ENCODE data around the gene CFAP300.

Gene CFAP300

DNA sequence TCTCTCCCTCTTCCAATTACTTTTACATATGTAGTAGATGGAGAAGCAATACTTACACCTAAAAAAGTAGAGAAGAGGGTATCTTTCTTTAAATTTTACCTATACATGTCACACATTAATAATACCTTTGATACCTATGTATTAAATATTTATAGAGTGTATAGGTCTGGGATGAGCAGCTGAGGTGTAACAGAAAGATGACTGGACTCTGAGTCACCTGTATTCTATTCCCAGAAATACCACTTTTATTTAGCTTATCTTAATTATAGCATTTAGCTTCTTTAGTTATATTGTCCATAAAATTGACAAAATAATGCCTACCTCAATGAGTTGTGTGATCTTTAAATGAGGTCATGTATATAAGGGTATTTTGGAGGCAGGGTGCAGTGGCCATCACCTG is 32.4 kb downstream of the CFAP300 start:
- no peak for DNase-seq

DNA sequence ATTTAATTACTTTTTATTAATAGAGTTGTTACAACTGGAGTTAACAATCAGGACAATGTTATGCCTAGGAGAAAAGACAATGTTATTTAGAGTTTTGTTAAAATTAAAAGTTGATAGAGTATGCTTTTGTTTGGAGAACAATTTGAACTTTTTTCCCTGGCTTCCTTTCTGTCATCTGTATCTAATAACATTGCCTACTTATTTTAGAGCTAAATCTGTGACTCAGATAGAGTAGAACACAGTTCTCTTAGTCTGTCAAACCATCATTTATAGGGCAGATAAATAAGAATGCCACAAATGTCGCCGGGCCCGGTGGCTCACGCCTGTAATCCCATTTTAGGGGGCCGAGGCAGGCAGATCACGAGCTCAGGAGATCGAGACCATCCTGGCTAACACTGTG is 34.1 kb downstream of the CFAP300 start:
- no peak for DNase-seq

GRCh38 chr11:102085864-102086551 is 38.8 kb downstream of the CFAP300 start:
- DNase-seq: no peak

DNA sequence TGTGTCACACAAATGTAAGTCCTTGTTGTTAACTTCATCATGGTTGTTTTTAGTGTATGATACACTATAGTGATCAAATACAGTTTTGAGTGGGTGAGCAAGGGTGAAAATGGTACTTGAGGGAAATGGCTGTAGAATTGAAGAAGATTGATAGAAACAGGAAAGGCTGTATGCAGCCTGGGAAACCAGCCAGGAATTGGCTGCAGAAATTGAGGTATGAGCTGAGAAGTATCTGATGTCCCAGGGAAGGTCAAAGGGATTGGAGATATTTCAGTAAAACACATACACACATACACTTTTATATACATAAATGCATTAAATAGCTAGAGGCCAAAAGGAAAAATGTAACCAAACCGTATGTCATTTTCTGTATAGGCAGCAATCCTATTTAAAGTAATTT is 49.9 kb downstream of the CFAP300 start:
- DNase-seq: no peak

DNA sequence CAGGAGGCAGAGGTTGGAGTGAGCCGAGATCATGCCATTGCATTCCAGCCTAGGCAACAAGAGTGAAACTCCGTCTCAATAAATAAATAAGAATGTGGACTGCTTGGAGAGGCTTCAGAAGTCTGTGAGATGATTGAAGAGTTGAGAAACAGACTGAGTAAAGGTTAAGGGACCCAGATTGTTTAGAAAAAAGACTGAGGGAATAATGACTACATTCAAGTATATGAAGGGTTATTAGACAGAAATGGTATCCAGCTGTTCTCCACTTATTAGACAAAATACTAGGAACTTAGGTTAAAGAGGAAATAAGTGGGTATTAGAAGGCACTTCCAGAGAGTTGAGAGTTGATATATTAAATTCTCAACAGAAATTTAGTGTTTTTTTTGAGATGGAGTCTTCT is 52.5 kb downstream of the CFAP300 start:
- no peak for DNase-seq

GRCh38 chr11:102108734-102109440 is 61.6 kb downstream of the CFAP300 start:
- DNase-seq: no peak

GRCh38 chr11:102109896-102110760 is 62.9 kb downstream of the CFAP300 start, which contains the start of gene YAP1:
Gene YAP1, plus strand, starts transcription at chr11:102110447. Its CDS starts 402 bp downstream, at chr11:102110849.
- peak; percentile 52 for DNase-seq

GRCh38 chr11:102110761-102111010 is 63.4 kb downstream of the CFAP300 start:
- no peak for DNase-seq

DNA sequence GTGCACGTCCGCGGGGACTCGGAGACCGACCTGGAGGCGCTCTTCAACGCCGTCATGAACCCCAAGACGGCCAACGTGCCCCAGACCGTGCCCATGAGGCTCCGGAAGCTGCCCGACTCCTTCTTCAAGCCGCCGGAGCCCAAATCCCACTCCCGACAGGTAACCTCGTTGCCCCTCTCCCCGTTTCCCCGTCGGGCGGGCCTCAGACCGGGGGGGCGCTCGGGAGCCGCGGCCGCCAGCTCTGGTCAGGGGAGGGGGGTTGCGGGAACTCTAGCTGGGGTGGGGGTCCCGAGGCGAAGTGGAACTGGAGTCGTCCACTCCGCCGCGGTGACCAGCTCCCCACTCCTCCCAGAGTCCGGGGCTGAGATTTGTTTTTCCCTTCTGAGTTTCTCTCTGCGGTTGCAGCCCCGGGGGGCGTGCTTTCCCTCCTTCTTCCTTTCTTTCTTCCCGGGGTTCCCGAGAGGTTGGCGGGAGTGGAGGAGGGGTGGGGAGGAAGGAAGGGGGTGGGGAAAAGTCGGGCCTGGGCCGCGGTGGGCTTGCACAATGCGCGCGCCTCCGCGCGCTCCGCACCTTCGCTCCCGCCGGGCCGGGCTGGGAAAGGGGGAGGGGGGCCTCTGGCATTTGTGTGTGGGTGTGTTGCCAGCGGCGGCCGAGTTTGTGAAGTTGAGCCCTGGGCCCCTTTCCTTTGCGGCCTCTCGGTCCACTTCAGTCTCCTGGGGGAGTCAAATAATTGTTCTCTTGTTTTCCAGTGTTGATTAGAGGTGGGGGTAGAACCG is 64.0 kb downstream of the CFAP300 start:
- DNase-seq: no peak

- DNase-seq: no peak
Measured at GRCh38 chr11:102111787-102112508, 64.7 kb downstream of the CFAP300 start.

DNA sequence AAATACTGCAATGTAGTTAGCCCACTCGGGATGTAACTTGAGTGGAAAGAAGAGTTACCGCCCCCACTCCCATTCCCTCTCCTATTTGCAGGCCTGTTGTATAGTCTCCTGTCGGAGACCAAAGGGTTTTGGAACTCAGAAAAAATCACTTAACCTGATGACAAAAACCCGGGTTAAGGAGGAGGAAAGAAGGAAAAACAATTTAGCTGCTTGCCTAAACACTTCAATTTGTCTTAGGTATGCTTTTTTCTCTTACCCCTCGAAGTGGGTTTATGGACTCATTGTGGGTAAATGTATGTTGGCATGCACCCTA is 65.2 kb downstream of the CFAP300 start:
- DNase-seq: no peak

DNA sequence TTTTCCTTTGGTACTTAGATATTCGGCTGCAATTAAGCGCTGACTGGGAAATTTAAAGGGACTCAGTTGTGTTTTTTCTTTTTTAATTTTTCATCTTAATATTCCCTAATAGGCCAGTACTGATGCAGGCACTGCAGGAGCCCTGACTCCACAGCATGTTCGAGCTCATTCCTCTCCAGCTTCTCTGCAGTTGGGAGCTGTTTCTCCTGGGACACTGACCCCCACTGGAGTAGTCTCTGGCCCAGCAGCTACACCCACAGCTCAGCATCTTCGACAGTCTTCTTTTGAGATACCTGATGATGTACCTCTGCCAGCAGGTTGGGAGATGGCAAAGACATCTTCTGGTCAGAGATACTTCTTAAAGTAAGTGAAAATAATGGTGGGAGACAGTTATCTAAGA is 66.8 kb downstream of the CFAP300 start:
- no peak for DNase-seq

DNA sequence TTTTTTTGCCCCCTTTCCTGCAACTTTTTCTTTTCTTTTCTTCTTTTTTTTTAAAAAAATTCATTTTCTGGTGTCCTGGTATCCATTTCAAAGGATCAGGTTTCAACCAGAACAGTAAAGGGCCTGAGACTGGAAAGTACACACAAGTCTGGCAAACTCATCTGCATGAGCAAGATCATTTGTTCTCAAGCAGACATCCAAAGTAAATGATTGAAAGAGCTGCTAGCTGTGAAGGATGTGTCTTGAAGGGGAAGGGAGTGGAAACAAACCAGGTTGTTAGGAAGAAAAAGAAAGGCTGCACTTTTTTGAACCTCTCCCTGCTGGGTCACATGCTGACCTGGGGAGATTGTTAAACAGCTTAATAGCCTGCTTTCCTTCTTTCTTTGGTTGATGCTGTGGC is 68.3 kb downstream of the CFAP300 start:
- DNase-seq: no peak

DNA sequence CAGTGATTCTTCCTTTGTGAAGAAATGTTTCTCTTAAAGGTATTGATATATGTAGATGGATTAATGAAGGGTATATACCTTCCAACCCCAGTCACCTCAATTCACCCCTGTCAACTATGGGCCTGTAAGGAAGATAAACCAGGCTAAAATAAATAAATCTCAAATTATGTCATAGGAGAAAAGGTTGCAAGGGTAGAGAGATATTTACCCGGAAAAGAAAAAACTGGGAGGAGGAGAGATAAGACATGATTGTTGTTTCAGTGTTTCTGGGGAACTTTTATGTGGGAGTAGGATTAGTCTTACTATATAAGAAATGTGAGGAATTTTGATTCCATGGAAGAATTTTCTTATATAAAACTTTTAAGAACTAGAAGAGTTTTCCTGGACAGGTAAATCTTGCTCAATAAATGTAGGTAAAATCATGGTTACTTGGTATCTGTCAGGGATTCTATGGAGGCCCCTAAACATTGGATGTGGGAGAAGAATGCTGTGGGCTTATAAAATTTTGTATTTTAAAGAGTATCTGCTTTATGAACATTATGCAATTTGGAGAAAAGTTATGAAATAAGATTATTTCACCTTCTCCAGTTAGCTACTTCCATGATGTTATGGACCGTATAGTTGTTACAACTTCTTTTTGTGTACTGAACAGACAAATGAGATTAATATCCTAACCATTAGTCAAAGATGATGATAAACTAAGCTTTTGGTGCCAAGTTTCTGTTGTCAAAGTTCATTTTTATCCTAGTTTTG is 69.4 kb downstream of the CFAP300 start:
- DNase-seq: no peak

DNA sequence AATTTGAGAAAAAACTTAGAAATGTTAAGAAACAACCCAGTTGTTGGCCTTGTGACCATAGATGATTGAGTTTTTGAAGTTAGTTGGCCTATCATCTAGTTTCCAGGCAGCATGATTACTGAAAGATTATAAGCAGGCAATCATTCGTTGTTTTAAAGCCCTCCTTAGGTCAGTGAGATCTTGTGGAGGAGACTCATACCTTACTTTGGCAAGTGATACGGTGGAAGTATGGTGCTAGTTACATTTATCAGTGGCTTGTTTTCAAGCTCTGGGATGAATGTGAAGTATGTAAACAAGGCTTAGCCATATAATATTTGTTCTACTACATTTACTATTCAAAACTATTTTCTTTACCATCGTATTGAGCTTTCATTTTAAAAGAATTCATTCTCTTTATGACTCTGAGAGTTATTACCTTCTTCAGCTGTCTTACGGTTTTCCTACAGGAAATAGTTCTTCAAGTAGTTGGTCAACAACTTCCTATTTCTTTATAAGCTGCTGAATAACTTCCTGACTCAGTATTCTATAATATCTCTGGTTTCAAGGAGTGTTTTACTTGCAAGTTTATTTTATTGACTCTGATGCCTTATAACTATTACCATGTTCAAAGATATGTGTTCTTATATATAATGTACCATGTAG is 70.4 kb downstream of the CFAP300 start:
- DNase-seq: no peak

GRCh38 chr11:102118937-102119336 is 71.7 kb downstream of the CFAP300 start:
- DNase-seq: no peak

- DNase-seq: no peak
Measured at GRCh38 chr11:102119997-102120396, 72.8 kb downstream of the CFAP300 start.

- DNase-seq: no peak
Measured at GRCh38 chr11:102120437-102120973, 73.3 kb downstream of the CFAP300 start.

DNA sequence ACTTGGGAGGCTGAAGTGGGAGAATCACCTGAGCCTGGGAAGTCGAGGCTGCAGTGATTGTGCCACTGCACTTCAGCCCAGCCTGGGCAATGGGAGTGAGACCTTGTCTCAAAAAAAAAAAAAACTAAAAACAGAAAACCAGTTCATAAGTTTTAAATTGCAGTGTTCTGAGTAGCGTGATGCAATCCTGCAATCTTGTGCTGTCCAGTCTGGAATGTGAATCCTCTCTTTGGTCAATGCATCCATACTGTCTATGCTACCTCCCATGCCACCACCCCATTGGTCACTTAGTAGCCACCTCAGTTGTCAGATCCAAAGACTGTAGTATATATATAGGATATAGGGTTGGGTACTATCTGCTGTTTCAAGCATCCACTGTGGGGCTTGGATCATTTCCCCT is 74.1 kb downstream of the CFAP300 start:
- DNase-seq: no peak
